HG02885 (cell line): ENCODE measurements around the gene BICDL1.
A peak's percentile ranks its signal among the peaks of the same experiment; 100 is the strongest.

ENCODE experiments used
- ATAC-seq: cut with Tn5 transposase; IDR thresholded peaks from one replicate; pipeline ENCODE4 v1.9.1; 2021; ENCODE audit warnings: mild to moderate bottlenecking; ENCODE audit not compliant: unreplicated experiment, poor library complexity

Gene BICDL1

GRCh38 chr12:120095736-120096135 lies 106.7 kb downstream of the BICDL1 start:
- no peak for ATAC-seq

- no peak for ATAC-seq
Observed at GRCh38 chr12:120096671-120097202, 107.7 kb downstream of the BICDL1 start.

- ATAC-seq, result no peak
Observed at GRCh38 chr12:120098756-120099470, 109.9 kb downstream of the BICDL1 start.

- no peak for ATAC-seq
Observed at GRCh38 chr12:120099738-120100137, 110.7 kb downstream of the BICDL1 start.

- no peak for ATAC-seq
Observed at GRCh38 chr12:120100630-120101029, 111.6 kb downstream of the BICDL1 start.

- no peak for ATAC-seq
Observed at GRCh38 chr12:120101182-120101581, 112.1 kb downstream of the BICDL1 start.

GRCh38 chr12:120101617-120102016 lies 112.6 kb downstream of the BICDL1 start:
- no peak for ATAC-seq

- ATAC-seq, result no peak
Observed at GRCh38 chr12:120102189-120103043, 113.4 kb downstream of the BICDL1 start.

- no peak for ATAC-seq
Observed at GRCh38 chr12:120103044-120103338, 114.0 kb downstream of the BICDL1 start.

- ATAC-seq, result no peak
Observed at GRCh38 chr12:120103371-120103770, 114.3 kb downstream of the BICDL1 start.

GRCh38 chr12:120106151-120106550 lies 117.1 kb downstream of the BICDL1 start:
- no peak for ATAC-seq

GRCh38 chr12:120109570-120110267 lies 120.7 kb downstream of the BICDL1 start:
- ATAC-seq, result no peak

GRCh38 chr12:120110550-120111501 lies 121.8 kb downstream of the BICDL1 start:
- peak; percentile 63 for ATAC-seq

- no peak for ATAC-seq
Observed at GRCh38 chr12:120115066-120115465, 126.0 kb downstream of the BICDL1 start.

- no peak for ATAC-seq
Observed at GRCh38 chr12:120115692-120116440, 126.8 kb downstream of the BICDL1 start.

GRCh38 chr12:120116441-120116791 lies 127.4 kb downstream of the BICDL1 start, which contains the start of gene RAB35:
Gene RAB35 (minus strand): TSS chr12:120116753. CDS start chr12:120116650, 103 bp downstream.
- peak; percentile 3 for ATAC-seq

- ATAC-seq, result peak; percentile 62
Observed at GRCh38 chr12:120116792-120117651, 128.0 kb downstream of the BICDL1 start.

GRCh38 chr12:120117961-120118320 lies 128.9 kb downstream of the BICDL1 start:
- no peak for ATAC-seq
